ENCODE measurements around the gene GLIPR2. TPM values are rescaled to one million over a fixed set of nuclear protein-coding genes. Genes with fewer than 3 reads are reported as not detected.

GLIPR2 gene
- total RNA-seq, 4 donors from 2014 or later, result 13.6 to 71.1 (median 42.2) TPM

DNA sequence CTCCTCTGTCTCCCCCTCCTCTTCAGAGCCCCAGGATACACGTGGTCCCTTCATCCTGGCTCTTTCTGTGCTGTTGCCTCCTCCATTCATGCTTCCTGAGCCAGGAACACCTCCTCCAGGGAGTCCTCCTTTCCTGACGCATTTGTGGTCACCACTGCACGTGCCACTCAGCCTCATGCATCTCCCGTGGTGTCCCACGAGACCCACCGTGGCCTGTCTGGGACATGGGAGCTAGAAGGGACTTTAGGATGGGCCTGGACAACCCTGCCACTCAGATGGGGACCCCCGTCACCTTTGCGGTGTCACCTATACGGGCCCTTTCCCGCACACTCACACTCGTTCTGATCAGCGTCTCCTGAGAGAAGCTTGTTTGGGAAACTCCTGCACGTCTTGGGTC, 6.7 kb downstream of the GLIPR2 start:
- no peak for ATAC-seq (ENCODE audit: low FRiP score)
- TF ChIP-seq, protein P1, sequence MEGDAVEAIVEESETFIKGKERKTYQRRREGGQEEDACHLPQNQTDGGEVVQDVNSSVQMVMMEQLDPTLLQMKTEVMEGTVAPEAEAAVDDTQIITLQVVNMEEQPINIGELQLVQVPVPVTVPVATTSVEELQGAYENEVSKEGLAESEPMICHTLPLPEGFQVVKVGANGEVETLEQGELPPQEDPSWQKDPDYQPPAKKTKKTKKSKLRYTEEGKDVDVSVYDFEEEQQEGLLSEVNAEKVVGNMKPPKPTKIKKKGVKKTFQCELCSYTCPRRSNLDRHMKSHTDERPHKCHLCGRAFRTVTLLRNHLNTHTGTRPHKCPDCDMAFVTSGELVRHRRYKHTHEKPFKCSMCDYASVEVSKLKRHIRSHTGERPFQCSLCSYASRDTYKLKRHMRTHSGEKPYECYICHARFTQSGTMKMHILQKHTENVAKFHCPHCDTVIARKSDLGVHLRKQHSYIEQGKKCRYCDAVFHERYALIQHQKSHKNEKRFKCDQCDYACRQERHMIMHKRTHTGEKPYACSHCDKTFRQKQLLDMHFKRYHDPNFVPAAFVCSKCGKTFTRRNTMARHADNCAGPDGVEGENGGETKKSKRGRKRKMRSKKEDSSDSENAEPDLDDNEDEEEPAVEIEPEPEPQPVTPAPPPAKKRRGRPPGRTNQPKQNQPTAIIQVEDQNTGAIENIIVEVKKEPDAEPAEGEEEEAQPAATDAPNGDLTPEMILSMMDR (IDR thresholded peaks at IDR 0.05), result no peak
- DNase-seq (ENCODE audit: low spot score), result no peak

DNA sequence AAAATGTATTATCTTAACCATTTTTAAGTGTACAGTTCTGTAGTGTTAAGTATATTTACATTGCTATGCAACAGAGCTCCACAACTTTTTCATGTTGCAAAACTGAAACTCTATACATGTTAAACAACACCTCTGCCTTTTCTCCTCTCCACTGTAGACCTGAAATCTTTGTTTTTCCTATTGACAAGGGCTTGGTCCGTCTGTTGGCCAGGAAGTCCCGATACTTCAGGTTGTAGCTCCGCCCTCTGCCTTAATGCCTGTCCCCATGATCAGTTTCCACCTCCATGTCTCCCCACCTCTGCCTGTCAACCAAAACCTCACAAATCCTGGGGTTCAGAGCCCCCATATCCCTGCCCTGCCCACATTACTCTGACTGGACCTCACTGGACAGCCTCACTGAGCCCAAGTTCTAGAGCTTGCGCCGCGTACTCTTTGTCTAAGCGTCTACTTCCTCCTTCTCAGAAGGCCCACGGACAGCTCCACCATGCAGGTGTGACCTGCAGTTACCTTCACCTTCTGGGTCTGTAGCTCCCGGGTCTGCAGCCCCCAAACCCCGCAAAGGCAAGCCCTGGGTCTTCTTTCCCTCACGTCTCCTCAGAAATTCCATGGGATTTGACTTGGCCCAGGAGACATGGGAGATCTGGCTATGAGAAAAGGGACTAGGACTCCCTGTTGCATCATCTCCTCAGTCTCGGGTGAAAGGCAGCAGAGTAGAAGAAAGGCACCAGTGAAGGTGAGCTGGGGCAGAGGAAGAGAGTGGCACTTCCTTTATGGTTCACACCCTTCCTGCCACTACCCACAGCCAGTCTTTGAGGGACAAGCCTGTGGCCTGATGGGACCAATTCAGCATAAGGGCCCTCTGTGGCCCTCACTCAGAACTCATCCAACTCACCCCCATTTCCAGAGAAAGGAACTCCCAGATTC, 8.0 kb downstream of the GLIPR2 start:
- ATAC-seq (ENCODE audit: low FRiP score) (no peak), DNase-seq (ENCODE audit: low spot score) (no peak)
- TF ChIP-seq, protein P1 (IDR thresholded peaks at IDR 0.05), result no peak

DNA sequence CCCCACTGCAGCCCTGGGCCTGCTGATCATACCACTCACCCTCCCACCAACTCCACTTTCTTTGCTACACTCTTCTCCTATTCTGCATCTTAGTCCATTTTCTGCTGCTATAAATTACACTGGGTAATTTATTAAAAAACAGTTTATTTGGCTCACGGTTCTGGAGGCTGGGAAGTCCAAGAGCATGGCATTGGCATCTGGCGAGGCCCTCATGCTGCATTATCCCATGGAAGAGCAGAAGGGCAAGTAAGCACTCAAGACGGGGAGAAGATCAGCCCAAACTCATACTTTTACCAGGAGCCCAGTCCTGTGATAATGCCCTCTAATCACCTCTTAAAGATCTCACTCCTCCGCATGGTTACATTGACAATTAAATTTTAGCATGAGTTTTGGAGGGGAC, 9.4 kb downstream of the GLIPR2 start:
- ATAC-seq (ENCODE audit: low FRiP score) (no peak), DNase-seq (ENCODE audit: low spot score) (no peak)
- TF ChIP-seq, protein P1 (IDR thresholded peaks at IDR 0.05), result no peak

DNA sequence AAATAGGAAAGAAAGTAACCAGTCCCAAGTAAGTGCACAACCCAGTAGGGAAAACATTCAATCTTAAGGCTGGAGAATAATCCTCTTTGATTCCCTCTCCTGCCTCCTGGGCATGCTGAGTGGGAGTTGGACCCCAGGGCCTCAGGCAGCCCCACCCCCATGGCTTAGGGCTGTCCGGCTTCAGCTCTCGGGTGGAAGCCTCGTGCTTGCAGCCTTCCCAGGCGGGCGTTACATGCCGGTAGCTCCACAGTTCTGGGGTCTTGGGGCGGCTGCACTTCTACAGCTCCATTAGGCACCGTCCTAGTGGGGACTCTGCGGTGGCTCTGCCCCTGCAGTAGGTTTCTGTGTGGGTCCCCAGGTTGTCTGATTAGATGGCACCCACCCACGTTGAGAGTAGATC, 10.1 kb downstream of the GLIPR2 start:
- TF ChIP-seq, protein P1 (IDR thresholded peaks at IDR 0.05), result no peak
- ATAC-seq (ENCODE audit: low FRiP score) (no peak), DNase-seq (ENCODE audit: low spot score) (no peak)

DNA sequence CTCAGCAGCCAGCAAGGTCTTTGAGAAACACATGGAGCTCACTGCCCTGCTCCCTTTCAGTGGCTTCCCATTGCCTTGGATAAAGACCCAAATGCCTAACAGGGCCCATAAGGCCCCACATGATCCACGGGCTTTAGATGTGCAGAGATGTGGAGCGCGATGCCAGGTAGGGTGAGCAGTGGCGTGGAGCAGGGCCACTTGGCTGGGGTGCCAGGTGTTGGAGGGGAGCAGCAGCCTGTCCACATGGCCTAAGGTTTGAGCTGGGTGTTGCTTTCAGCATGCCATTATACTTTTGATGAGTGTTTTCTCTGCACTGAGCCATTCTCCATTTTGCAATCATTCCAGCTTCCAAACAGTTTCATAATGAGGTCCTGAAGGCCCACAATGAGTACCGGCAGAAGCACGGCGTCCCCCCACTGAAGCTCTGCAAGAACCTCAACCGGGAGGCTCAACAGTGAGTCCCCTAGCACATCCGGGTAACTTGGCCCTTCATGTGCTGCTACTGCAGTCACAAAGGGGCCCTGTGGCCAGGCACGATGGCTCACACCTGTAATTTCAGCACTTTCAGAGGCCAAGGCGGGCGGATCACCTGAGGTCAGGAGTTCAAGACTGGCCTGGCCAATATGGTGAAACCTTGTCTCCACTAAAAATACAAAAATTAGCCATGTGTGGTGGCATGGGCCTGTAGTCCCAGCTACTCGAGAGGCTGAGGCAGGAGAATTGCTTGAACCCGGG, 11.1 kb downstream of the GLIPR2 start:
- no peak for ATAC-seq (ENCODE audit: low FRiP score)

DNA sequence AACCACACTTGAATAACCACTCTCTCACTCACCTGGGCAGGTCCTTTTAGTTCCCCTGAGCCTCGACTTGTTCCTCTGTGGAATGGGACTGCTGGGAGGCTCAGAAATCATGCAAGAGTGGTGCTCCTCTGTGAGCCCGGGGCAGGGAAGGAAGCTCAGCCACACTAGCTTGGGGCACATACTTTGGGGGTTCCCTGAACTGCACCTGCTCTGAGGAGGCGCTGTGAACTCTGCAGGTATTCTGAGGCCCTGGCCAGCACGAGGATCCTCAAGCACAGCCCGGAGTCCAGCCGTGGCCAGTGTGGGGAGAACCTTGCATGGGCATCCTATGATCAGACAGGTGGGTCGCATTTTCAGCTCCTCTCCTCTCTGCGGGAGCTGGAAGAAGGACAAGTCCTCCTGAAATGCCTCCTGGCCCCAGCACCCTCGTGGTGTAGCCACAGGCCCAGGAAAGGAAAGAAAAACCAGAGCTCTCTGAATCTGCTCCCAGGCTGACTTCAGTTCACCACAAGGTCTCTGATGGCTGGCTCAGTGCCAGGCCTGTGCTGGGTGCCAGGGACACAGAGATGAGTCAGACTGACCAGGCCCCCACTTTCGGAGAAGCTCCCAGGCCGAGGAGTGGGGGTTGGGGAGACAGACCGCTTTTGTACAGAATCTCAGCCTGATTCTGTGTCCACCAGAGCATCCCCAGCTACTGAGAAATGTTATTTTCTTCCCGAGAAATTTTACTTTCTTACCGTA, 11.9 kb downstream of the GLIPR2 start:
- DNase-seq (ENCODE audit: low spot score) (peak; percentile 99), ATAC-seq (ENCODE audit: low FRiP score) (peak; percentile 85)
- TF ChIP-seq, protein P1 (IDR thresholded peaks at IDR 0.05), result no peak

More for the DNA sequence above, 11.1 kb downstream of the GLIPR2 start:
- DNase-seq (ENCODE audit: low spot score), result no peak
- TF ChIP-seq, protein P1 (IDR thresholded peaks at IDR 0.05), result no peak

Data from omental fat pad (tissue), 4 donors.